ENCODE data around the gene CCDC9.
"Not testable (repeated sequence)": the region's sequence is repeated elsewhere in the genome, so short reads cannot be mapped to it uniquely, and the experiment has no call there.

The CCDC9 gene

GRCh38 chr19:47300867-47301266 lies 44.5 kb downstream of the CCDC9 start:
- not testable (repeated sequence) for DNase-seq (ENCODE audit: low spot score)

- no peak for DNase-seq (ENCODE audit: low spot score)
Measured at GRCh38 chr19:47302249-47302648, 45.9 kb downstream of the CCDC9 start.

- no peak for DNase-seq (ENCODE audit: low spot score)
Measured at GRCh38 chr19:47303966-47304365, 47.6 kb downstream of the CCDC9 start.

- peak; percentile 84 for DNase-seq (ENCODE audit: low spot score)
Measured at GRCh38 chr19:47305309-47305751, 49.0 kb downstream of the CCDC9 start.

GRCh38 chr19:47306303-47306702 lies 50.0 kb downstream of the CCDC9 start:
- DNase-seq (ENCODE audit: low spot score): no peak

GRCh38 chr19:47309038-47309437 lies 52.7 kb downstream of the CCDC9 start:
- peak; percentile 60 for DNase-seq (ENCODE audit: low spot score)

GRCh38 chr19:47309608-47310007 lies 53.3 kb downstream of the CCDC9 start, which contains the start of gene C5AR1:
C5AR1 (plus strand) TSS chr19:47309861; CDS start chr19:47309896, 35 bp downstream.
- no peak for DNase-seq (ENCODE audit: low spot score)

- no peak for DNase-seq (ENCODE audit: low spot score)
Measured at GRCh38 chr19:47310323-47310722, 54.0 kb downstream of the CCDC9 start.

GRCh38 chr19:47310819-47311218 lies 54.5 kb downstream of the CCDC9 start:
- DNase-seq (ENCODE audit: low spot score): no peak

- no peak for DNase-seq (ENCODE audit: low spot score)
Measured at GRCh38 chr19:47312366-47313006, 56.2 kb downstream of the CCDC9 start.

- no peak for DNase-seq (ENCODE audit: low spot score)
Measured at GRCh38 chr19:47313754-47314295, 57.5 kb downstream of the CCDC9 start.

GRCh38 chr19:47315125-47315821 lies 58.9 kb downstream of the CCDC9 start:
- DNase-seq (ENCODE audit: low spot score): no peak

- DNase-seq (ENCODE audit: low spot score): no peak
Measured at GRCh38 chr19:47316513-47316912, 60.2 kb downstream of the CCDC9 start.

- DNase-seq (ENCODE audit: low spot score): no peak
Measured at GRCh38 chr19:47319923-47320871, 63.9 kb downstream of the CCDC9 start.
